ENCODE measurements around the gene UGT2B11. TPM values are rescaled to one million over a fixed set of nuclear protein-coding genes. Genes with fewer than 3 reads are reported as not detected.
"Not testable (repeated sequence)": the region's sequence is repeated elsewhere in the genome, so short reads cannot be mapped to it uniquely, and the experiment has no call there.

Gene UGT2B11
- total RNA-seq, 1 donor from 2014 or later: not detected

DNA sequence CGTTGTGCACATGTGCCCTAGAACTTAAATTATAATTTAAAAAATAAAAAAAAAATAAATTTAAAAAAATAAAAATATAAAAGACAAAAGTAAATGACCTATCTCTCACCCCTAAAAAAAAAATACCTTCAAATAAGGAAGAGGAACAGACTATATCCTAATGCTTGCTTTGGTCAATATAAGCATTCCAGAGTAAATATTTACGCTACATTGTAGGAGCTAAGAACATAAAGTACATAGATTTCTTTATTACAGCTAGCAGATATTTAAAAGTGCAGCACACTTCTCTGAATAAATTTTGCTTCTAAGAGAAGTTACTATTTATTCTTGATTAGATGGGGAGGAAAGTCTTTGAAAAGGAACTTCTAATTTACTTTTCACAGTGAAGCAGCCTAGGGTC is 24.5 kb upstream of the UGT2B11 start:
- H3K36me3 Mint-ChIP-seq (ENCODE audit: low read depth, unreplicated experiment): peaks cover 6% of the 10 kb centered on the region
- H3K9me3 Mint-ChIP-seq (ENCODE audit: unreplicated experiment): no peaks in the 10 kb centered on the region
- TF ChIP-seq, protein P1, sequence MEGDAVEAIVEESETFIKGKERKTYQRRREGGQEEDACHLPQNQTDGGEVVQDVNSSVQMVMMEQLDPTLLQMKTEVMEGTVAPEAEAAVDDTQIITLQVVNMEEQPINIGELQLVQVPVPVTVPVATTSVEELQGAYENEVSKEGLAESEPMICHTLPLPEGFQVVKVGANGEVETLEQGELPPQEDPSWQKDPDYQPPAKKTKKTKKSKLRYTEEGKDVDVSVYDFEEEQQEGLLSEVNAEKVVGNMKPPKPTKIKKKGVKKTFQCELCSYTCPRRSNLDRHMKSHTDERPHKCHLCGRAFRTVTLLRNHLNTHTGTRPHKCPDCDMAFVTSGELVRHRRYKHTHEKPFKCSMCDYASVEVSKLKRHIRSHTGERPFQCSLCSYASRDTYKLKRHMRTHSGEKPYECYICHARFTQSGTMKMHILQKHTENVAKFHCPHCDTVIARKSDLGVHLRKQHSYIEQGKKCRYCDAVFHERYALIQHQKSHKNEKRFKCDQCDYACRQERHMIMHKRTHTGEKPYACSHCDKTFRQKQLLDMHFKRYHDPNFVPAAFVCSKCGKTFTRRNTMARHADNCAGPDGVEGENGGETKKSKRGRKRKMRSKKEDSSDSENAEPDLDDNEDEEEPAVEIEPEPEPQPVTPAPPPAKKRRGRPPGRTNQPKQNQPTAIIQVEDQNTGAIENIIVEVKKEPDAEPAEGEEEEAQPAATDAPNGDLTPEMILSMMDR (IDR thresholded peaks at IDR 0.05; ENCODE audit: unreplicated experiment): no peak
- H3K4me3 Mint-ChIP-seq (ENCODE audit: unreplicated experiment): no peak overlapping the region
- peaks cover 17% of the 10 kb centered on the region for H3K4me1 Mint-ChIP-seq (ENCODE audit: unreplicated experiment)
- DNase-seq (ENCODE audit: low spot score): no peak
- H3K27me3 Mint-ChIP-seq (ENCODE audit: unreplicated experiment): no peaks in the 10 kb centered on the region
- peak overlapping the region; percentile 74 for H3K27ac Mint-ChIP-seq (ENCODE audit: unreplicated experiment)

DNA sequence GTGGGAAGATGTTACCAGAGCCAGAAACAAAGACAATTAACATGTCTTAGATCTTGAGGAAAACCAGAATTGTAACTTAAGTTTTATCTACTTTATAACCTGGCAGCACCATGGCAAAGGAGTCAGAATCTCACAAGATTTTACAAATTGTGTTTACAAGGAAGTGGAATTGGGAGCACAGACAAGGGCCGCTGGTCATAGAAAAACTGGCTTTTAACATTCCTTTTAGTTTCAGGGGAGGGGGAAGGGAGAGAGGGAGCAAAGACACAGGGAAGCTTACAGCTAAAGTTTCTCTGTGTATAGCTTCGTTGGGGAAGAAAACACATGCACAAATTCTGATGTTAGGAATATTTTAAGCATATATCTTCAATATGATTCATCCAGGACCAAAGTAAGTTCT is 10.3 kb upstream of the UGT2B11 start:
- Mint-ChIP-seq H3K27me3 (ENCODE audit: unreplicated experiment) (no peaks in the 10 kb centered on the region), H3K9me3 (ENCODE audit: unreplicated experiment) (no peaks in the 10 kb centered on the region), H3K27ac (ENCODE audit: unreplicated experiment) (no peak overlapping the region), H3K36me3 (ENCODE audit: low read depth, unreplicated experiment) (no peaks in the 10 kb centered on the region), H3K4me3 (ENCODE audit: unreplicated experiment) (no peak overlapping the region), H3K4me1 (ENCODE audit: unreplicated experiment) (peaks cover 4% of the 10 kb centered on the region)
- TF ChIP-seq, protein P1 (IDR thresholded peaks at IDR 0.05; ENCODE audit: unreplicated experiment): no peak
- no peak for DNase-seq (ENCODE audit: low spot score)

DNA sequence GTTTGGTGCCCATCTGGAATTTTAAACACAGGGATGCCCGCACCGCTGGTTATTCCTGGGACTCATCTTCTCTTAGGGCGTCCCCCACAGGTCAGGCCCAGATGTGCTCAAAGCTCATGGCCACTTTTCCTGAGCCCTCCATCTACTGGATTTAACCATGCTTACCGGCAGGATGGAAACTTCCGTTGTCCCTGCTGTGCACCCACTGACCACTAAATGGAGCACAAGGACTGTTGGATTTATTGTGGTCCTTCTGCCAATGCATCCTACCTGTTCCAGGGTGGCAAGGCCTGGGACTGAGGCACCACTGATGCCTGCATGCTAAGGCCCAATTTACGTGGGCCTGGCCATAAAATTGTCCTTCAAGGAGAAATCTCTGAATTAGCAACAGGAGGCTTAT is 8.7 kb upstream of the UGT2B11 start:
- H3K27ac Mint-ChIP-seq (ENCODE audit: unreplicated experiment); H3K4me1 Mint-ChIP-seq (ENCODE audit: unreplicated experiment); DNase-seq (ENCODE audit: low spot score); H3K4me3 Mint-ChIP-seq (ENCODE audit: unreplicated experiment); H3K36me3 Mint-ChIP-seq (ENCODE audit: low read depth, unreplicated experiment); H3K27me3 Mint-ChIP-seq (ENCODE audit: unreplicated experiment); H3K9me3 Mint-ChIP-seq (ENCODE audit: unreplicated experiment): not testable (repeated sequence)

DNA sequence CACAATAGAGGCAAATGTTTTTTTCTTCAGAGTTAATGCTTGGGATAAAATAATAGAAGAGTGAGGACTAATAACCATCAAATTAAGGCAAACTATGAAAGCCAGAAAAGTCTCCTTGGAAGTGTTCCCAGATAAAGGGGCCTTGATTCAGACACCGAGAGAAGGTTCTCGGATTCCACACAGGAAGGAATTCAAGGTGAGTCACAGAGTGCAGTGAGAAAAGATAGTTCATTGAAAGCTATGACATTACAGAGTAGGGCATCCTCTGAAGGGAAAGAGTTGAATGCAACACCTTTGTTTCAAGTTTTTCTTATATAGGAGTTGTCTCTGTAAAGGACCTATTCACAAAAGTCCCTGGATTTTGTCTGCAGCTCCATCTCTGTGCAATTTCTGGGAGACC is 3.9 kb upstream of the UGT2B11 start:
- not testable (repeated sequence) for H3K36me3 Mint-ChIP-seq (ENCODE audit: low read depth, unreplicated experiment); H3K27ac Mint-ChIP-seq (ENCODE audit: unreplicated experiment); H3K4me1 Mint-ChIP-seq (ENCODE audit: unreplicated experiment); DNase-seq (ENCODE audit: low spot score); H3K9me3 Mint-ChIP-seq (ENCODE audit: unreplicated experiment); H3K27me3 Mint-ChIP-seq (ENCODE audit: unreplicated experiment); H3K4me3 Mint-ChIP-seq (ENCODE audit: unreplicated experiment)

DNA sequence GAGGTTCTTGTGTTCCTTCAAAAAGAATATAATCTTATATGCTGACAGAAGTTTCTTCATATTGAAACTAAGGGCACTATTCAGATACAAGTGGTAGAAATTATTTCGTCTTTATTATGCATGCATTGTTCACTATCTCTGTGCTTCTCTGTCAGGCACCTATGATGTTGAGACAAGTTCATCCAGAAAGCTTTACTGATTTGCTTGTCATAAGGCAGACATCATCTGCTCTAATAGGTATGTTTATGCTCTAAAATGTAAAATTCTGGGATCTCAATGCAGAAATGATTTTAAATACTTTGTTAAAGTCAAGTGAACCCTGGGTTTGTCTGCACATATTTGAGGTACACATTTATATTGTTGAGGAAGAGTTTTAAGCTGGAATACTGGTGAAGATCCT is 3.6 kb downstream of the UGT2B11 start:
- no peak for DNase-seq (ENCODE audit: low spot score)
- Mint-ChIP-seq H3K36me3 (ENCODE audit: low read depth, unreplicated experiment) (no peaks in the 10 kb centered on the region), H3K27ac (ENCODE audit: unreplicated experiment) (no peak overlapping the region), H3K9me3 (ENCODE audit: unreplicated experiment) (no peaks in the 10 kb centered on the region), H3K4me1 (ENCODE audit: unreplicated experiment) (peaks cover 6% of the 10 kb centered on the region), H3K27me3 (ENCODE audit: unreplicated experiment) (no peaks in the 10 kb centered on the region), H3K4me3 (ENCODE audit: unreplicated experiment) (no peak overlapping the region)
- TF ChIP-seq, protein P1 (IDR thresholded peaks at IDR 0.05; ENCODE audit: unreplicated experiment): no peak

DNA sequence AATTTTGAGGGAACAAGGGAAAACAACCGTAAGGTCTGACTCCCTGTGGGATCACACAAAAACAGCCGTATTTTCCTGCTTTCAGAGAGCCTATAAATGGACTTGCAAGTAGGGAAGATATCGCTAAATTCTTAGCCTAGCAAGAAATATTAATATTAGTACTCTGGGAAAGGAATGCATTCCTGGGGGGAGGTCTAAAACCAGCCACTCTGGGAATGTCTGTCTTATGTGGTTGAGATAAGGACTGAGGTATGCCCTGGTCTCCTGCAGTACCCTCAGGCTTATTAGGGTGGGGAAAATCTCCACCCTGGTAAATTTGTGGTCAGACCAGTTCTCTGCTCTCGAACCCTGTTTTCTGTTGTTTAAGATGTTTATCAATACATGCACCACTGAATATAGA is 16.0 kb downstream of the UGT2B11 start:
- H3K4me1 Mint-ChIP-seq (ENCODE audit: unreplicated experiment); H3K27ac Mint-ChIP-seq (ENCODE audit: unreplicated experiment); H3K4me3 Mint-ChIP-seq (ENCODE audit: unreplicated experiment); DNase-seq (ENCODE audit: low spot score); H3K27me3 Mint-ChIP-seq (ENCODE audit: unreplicated experiment); H3K9me3 Mint-ChIP-seq (ENCODE audit: unreplicated experiment); H3K36me3 Mint-ChIP-seq (ENCODE audit: low read depth, unreplicated experiment): not testable (repeated sequence)
